ENCODE data around the gene UHRF2. TPM values are rescaled to one million over a fixed set of nuclear protein-coding genes. Genes with fewer than 3 reads are reported as not detected.

UHRF2 gene
- total RNA-seq, 1 experiment from 2014 or later = 39.0 TPM

DNA sequence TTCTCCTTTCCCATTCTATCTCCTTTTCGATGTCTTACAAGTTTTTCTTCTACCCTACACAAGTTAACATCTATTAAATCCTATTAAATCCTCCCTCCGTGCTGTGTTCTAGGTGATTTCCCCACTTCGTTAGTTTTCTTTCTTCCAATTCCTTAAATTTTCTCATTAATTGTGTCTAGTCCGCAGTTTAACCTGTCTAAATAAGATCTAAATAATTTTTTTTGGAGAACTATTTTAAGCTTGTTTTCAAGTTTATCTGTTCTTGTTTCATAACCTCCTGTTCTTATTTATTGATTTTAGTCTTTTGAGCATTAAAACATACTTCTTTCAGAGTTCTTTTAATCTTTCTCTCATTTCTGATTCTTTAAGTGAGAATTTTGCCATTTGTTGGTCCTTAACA, 109.3 kb downstream of the UHRF2 start (continued):
- TF ChIP-seq, protein P1, sequence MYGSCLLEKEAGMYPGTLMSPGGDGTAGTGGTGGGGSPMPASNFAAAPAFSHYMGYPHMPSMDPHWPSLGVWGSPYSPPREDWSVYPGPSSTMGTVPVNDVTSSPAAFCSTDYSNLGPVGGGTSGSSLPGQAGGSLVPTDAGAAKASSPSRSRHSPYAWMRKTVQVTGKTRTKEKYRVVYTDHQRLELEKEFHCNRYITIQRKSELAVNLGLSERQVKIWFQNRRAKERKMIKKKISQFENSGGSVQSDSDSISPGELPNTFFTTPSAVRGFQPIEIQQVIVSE (CRISPR knock-in tag; IDR thresholded peaks at IDR 0.05; ENCODE audit: borderline replicate concordance) = no peak

DNA sequence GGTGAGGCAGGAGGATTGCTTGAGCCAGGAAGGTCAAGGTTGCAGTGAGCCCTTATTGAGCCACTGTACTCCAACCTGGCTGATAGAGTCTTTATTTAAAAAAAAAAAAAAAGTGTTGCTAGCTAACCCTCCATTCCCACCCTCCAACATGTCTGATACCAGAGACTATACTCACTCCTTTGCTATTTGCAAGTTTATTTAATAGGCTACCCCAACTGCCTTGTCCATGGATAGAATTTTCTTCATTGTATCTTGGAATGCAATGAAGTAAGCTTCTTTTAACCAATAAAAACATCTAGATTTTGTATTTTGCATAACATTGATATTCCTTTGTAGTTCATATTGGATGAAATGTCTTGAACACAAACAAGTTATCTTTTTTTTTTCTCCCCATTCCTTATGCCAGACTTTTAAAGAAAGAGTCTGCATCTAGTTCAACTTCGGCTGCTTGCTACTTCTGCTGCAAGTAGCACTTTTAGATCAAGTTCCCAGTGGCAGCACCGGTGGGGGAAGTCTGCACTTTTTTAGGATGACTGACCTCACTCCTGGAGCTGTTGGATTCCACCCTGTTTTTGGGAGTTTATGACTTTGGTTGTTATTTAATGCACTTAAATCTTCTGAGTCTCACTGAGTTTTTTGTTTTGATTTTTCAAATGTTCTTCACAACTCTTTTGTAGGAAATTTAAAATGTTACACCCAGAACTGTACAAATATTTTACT, 112.5 kb downstream of the UHRF2 start:
- H3K4me3 Mint-ChIP-seq = no peak overlapping the region
- peaks cover 8% of the 10 kb centered on the region for H3K36me3 Mint-ChIP-seq
- no peak overlapping the region for H3K27ac Mint-ChIP-seq
- H3K4me1 Mint-ChIP-seq = 0 out of 2 replicates have a peak, but pooled peaks cover 4% of the 10 kb centered on the region
- DNase-seq (ENCODE audit: low spot score) = no peak
- CTCF ChIA-PET = no interaction called here
- POLR2A ChIA-PET = interaction anchor here (1.0 kb wide), 1 partner anchor 113 kb away, joined by 3 read pairs; no protein-coding TSS in a partner anchor
- H3K27me3 Mint-ChIP-seq (ENCODE audit: low read depth) = no peaks in the 10 kb centered on the region
- TF ChIP-seq, protein P2, sequence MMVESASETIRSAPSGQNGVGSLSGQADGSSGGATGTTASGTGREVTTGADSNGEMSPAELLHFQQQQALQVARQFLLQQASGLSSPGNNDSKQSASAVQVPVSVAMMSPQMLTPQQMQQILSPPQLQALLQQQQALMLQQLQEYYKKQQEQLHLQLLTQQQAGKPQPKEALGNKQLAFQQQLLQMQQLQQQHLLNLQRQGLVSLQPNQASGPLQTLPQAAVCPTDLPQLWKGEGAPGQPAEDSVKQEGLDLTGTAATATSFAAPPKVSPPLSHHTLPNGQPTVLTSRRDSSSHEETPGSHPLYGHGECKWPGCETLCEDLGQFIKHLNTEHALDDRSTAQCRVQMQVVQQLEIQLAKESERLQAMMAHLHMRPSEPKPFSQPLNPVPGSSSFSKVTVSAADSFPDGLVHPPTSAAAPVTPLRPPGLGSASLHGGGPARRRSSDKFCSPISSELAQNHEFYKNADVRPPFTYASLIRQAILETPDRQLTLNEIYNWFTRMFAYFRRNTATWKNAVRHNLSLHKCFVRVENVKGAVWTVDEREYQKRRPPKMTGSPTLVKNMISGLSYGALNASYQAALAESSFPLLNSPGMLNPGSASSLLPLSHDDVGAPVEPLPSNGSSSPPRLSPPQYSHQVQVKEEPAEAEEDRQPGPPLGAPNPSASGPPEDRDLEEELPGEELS (CRISPR knock-in tag; IDR thresholded peaks at IDR 0.05) = no peak
- TF ChIP-seq ZNF423 (CRISPR knock-in tag; IDR thresholded peaks at IDR 0.05) (no peak), RELA (CRISPR knock-in tag; IDR thresholded peaks at IDR 0.05; ENCODE audit: borderline replicate concordance) (no peak), SOX15 (CRISPR knock-in tag; IDR thresholded peaks at IDR 0.05) (no peak), FOXJ3 (CRISPR knock-in tag; IDR thresholded peaks at IDR 0.05; ENCODE audit: borderline replicate concordance) (no peak), MYBL2 (CRISPR knock-in tag; IDR thresholded peaks at IDR 0.05) (no peak), ZNF317 (CRISPR knock-in tag; IDR thresholded peaks at IDR 0.05; ENCODE audit: borderline replicate concordance, low read depth) (no peak), NR2C2 (CRISPR knock-in tag; IDR thresholded peaks at IDR 0.05) (no peak), ZNF416 (CRISPR knock-in tag; IDR thresholded peaks at IDR 0.05) (no peak), CREM (CRISPR knock-in tag; IDR thresholded peaks at IDR 0.05) (no peak), HMGA2 (CRISPR knock-in tag; IDR thresholded peaks at IDR 0.05) (no peak), NFYB (CRISPR knock-in tag; conservative IDR thresholded peaks at IDR 0.05; ENCODE audit: low read depth) (no peak), PRRX2 (CRISPR knock-in tag; IDR thresholded peaks at IDR 0.05) (no peak)
- TF ChIP-seq, protein P3, sequence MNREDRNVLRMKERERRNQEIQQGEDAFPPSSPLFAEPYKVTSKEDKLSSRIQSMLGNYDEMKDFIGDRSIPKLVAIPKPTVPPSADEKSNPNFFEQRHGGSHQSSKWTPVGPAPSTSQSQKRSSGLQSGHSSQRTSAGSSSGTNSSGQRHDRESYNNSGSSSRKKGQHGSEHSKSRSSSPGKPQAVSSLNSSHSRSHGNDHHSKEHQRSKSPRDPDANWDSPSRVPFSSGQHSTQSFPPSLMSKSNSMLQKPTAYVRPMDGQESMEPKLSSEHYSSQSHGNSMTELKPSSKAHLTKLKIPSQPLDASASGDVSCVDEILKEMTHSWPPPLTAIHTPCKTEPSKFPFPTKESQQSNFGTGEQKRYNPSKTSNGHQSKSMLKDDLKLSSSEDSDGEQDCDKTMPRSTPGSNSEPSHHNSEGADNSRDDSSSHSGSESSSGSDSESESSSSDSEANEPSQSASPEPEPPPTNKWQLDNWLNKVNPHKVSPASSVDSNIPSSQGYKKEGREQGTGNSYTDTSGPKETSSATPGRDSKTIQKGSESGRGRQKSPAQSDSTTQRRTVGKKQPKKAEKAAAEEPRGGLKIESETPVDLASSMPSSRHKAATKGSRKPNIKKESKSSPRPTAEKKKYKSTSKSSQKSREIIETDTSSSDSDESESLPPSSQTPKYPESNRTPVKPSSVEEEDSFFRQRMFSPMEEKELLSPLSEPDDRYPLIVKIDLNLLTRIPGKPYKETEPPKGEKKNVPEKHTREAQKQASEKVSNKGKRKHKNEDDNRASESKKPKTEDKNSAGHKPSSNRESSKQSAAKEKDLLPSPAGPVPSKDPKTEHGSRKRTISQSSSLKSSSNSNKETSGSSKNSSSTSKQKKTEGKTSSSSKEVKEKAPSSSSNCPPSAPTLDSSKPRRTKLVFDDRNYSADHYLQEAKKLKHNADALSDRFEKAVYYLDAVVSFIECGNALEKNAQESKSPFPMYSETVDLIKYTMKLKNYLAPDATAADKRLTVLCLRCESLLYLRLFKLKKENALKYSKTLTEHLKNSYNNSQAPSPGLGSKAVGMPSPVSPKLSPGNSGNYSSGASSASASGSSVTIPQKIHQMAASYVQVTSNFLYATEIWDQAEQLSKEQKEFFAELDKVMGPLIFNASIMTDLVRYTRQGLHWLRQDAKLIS (CRISPR knock-in tag; IDR thresholded peaks at IDR 0.05; ENCODE audit: borderline replicate concordance) = no peak
- TF ChIP-seq, protein P4, sequence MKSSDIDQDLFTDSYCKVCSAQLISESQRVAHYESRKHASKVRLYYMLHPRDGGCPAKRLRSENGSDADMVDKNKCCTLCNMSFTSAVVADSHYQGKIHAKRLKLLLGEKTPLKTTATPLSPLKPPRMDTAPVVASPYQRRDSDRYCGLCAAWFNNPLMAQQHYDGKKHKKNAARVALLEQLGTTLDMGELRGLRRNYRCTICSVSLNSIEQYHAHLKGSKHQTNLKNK (CRISPR knock-in tag; IDR thresholded peaks at IDR 0.05) = no peak
- TF ChIP-seq, protein P5, sequence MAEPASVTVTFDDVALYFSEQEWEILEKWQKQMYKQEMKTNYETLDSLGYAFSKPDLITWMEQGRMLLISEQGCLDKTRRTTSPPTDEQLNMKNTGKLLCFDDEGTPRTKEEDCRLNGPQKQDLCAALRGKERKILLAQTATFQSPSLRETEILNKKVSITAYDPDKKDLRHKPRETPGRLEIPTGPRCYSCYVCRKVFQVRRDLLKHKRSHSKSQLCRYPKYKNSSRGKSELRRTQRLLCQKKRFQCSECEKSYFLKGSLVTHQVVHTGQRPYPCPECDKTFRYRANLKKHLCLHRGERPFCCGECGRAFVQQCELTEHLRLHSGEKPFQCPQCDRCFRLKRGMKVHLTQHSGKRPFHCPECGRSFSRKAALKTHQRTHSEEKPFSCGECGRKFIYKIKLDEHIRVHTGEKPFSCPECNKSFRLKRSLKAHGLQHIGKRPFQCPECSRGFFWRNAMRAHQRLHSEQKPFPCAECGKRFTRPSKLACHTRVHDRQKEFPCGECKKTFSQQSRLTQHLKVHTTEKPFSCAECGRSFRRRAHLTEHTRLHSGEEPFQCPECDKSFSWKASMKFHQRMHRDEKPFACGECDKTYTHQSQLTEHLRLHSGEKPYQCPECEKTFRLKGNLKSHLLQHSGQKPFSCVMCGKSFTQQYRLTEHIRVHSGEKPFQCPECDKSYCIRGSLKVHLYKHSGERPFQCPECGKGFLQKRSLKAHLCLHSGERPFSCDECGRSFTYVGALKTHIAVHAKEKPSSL (CRISPR knock-in tag; conservative IDR thresholded peaks at IDR 0.05) = no peak
- TF ChIP-seq, protein P6, sequence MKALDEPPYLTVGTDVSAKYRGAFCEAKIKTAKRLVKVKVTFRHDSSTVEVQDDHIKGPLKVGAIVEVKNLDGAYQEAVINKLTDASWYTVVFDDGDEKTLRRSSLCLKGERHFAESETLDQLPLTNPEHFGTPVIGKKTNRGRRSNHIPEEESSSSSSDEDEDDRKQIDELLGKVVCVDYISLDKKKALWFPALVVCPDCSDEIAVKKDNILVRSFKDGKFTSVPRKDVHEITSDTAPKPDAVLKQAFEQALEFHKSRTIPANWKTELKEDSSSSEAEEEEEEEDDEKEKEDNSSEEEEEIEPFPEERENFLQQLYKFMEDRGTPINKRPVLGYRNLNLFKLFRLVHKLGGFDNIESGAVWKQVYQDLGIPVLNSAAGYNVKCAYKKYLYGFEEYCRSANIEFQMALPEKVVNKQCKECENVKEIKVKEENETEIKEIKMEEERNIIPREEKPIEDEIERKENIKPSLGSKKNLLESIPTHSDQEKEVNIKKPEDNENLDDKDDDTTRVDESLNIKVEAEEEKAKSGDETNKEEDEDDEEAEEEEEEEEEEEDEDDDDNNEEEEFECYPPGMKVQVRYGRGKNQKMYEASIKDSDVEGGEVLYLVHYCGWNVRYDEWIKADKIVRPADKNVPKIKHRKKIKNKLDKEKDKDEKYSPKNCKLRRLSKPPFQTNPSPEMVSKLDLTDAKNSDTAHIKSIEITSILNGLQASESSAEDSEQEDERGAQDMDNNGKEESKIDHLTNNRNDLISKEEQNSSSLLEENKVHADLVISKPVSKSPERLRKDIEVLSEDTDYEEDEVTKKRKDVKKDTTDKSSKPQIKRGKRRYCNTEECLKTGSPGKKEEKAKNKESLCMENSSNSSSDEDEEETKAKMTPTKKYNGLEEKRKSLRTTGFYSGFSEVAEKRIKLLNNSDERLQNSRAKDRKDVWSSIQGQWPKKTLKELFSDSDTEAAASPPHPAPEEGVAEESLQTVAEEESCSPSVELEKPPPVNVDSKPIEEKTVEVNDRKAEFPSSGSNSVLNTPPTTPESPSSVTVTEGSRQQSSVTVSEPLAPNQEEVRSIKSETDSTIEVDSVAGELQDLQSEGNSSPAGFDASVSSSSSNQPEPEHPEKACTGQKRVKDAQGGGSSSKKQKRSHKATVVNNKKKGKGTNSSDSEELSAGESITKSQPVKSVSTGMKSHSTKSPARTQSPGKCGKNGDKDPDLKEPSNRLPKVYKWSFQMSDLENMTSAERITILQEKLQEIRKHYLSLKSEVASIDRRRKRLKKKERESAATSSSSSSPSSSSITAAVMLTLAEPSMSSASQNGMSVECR (CRISPR knock-in tag; IDR thresholded peaks at IDR 0.05; ENCODE audit: borderline replicate concordance) = no peak
- TF ChIP-seq, protein P7, sequence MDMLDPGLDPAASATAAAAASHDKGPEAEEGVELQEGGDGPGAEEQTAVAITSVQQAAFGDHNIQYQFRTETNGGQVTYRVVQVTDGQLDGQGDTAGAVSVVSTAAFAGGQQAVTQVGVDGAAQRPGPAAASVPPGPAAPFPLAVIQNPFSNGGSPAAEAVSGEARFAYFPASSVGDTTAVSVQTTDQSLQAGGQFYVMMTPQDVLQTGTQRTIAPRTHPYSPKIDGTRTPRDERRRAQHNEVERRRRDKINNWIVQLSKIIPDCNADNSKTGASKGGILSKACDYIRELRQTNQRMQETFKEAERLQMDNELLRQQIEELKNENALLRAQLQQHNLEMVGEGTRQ (CRISPR knock-in tag; IDR thresholded peaks at IDR 0.05) = no peak
- peaks cover 21% of the 10 kb centered on the region for H3K9me3 Mint-ChIP-seq
- ATAC-seq = no peak
